Stimulated activated CD4-positive, alpha-beta T cell treated with anti-CD3 and anti-CD28 coated beads, TNF-alpha, amount 100 ng/mL, for 48 hours (primary cell): Measurements from ENCODE around the gene STT3B.
"Not testable (repeated sequence)": the region's sequence is repeated elsewhere in the genome, so short reads cannot be mapped to it uniquely, and the experiment has no call there.

Source experiments
- DNase-seq, 3 donors: peaks; one replicate each; pipeline ENCODE4 v3.0.0-alpha.2; 2020; ENCODE audit warnings: low read depth in 3 of 3

The STT3B gene

GRCh38 chr3:31600431-31600830 lies 67.7 kb downstream of the STT3B start:
- no peak for DNase-seq

GRCh38 chr3:31605333-31605732 lies 72.6 kb downstream of the STT3B start:
- not testable (repeated sequence) for DNase-seq

- no peak for DNase-seq
Measured at GRCh38 chr3:31606453-31606852, 73.7 kb downstream of the STT3B start.

DNA sequence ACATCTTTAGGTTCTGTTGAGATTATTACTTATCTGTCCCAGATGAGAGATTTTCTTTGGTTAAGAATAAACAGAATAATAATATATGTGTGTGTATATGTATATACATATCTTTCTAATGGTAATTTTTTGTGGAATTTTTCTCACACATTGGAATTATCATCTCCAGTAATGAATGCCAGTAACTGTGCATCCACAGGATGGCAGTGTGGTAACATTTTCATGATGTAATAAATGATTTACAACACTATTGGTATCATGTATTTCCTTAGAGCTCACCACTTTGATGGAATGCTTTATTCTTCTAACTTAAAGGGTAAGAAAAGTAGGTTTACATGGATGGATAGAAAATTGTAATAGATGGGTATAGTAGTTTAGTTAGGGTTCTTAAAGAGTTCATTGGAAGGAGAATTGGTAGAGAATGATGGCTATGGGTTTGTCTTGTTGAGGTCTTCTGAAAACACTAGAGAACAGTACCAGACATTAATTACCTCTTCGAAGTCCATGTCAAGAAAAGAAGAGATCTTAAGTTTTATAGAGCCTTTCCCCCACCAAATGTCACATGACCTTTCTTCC lies 78.1 kb downstream of the STT3B start:
- no peak for DNase-seq

- DNase-seq = no peak
Measured at GRCh38 chr3:31613177-31613576, 80.5 kb downstream of the STT3B start.

- DNase-seq = no peak
Measured at GRCh38 chr3:31613654-31614053, 80.9 kb downstream of the STT3B start.

- DNase-seq = no peak
Measured at GRCh38 chr3:31614162-31614921, 81.6 kb downstream of the STT3B start.

DNA sequence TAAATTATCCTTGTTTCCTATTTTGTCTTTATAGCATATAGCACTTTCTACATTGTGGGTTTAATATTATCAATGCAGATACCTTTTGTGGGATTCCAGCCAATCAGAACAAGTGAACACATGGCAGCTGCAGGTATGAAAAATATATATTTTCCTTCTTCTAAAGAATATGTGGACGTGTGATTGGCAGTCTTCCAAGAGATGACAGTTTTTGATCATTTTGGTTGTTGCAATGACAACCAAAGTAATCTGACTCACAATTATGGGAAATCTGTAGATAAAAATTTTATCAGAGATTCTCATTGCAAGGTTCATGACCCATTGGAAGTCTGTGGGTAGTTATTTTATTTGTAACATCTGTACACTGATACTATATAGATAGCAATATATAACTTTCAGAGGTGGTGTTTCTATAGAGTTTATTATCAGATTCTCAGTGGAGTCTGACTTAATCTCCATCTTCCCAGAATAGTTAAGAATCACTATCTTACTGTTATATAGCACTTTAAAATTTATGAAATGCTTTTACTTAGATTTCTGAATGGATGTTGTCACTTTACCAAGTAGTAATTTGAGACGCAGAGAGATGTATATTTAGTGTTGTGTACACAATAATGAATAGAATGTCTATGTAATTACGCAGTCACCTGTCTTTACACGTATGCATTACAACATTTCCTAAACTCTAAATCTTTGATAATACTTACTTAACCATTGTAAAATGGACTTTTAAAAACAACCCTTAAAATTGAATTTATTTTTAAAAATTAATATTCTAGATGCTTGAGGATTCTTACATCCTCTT lies 82.5 kb downstream of the STT3B start:
- no peak for DNase-seq

GRCh38 chr3:31616711-31617110 lies 84.0 kb downstream of the STT3B start:
- DNase-seq = no peak

GRCh38 chr3:31620656-31621055 lies 87.9 kb downstream of the STT3B start:
- no peak for DNase-seq

DNA sequence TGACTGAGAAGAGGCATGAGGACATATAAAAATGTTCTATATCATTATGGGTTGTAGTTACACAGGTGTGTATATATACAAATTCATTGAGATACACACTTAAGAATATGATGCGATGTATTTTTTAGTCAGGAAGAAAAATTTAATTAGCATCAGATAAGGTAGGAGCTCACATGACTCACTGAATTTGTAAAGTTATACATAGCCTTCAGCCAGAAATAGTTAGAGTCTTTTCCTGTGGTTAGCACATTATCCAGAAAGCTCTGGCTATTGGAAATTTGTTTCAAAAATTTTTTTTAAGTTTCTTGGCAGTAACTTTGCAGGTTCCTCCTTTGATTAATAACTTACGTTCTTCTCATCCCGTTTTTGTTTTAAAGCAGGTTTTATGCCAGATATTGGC lies 88.6 kb downstream of the STT3B start:
- DNase-seq = no peak

DNA sequence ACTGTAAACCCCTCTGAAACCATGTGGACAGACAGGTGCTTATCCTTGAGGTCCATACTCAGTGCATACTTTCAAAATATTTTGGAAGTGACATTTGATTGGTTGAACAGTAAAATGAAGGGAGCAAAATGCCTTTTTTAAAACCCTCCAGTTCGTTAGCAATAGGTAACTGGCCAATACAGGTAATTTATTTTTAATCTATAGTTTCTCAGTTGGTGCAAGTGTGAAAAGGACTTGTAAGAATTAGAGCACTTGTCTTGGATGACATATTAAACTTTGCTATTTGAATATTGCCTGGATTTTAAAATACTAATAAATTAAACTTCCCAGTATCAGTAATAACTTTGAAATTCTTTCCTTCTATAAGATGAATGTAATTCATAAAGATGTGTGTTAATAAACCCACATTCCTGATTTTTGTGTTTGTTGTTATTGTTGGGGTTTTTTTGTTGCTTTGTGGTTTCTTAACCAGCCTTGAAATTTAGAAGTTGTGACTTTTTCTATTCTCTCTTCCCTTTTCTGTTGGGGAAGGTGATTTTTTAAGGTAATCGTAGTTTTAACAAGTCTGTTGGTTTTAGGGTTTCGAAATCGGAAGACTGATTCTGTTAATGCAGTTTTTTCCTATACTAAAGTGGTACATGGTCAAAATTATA lies 90.0 kb downstream of the STT3B start:
- no peak for DNase-seq

DNA sequence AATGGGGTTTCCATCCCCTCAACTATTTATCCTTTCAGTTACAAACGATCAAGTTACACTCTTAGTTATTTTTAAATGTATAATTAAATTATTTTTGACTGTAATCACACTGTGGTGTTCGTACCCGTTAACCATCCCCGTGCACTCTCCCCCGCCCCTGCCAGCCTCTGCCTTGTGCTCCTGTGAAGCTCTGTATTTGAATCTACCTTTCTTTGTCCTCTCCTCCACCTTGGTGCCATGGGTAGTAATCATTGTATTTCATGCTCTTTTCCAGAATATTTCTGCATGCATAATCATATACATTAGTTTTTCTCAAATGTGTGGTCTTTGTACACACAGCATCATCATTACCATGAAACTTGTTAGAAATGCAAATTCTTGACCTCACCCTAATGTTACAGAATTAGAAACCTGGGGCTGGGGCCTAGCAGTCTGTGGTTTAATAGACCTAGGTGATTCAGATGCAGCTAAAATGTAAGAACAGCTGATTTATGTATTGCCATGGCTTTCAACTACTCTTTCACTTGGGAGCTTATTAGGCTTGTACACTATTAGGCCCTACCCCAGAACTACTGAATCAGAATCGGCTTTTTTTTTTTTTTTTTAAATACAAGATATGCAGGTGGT lies 91.5 kb downstream of the STT3B start:
- DNase-seq = no peak

DNA sequence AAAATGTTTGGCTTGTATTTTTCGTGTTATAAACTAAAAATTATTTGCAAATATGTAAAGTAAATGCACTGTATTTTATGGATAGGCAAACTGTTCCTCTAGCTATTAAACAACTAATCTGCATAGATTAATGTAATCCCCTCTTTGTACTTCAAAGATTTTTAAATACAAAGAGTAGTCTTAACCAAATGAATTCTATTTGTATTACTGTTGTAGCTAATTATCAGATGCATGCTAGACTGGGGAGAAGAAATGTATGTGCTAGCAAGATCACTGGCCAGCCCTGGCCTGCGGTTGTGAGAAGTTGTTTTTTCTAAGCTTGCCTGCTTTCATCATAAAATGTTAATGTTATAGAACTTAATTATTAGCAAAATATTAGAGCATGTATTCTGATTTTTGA lies 92.6 kb downstream of the STT3B start:
- DNase-seq = no peak

GRCh38 chr3:31629054-31629453 lies 96.3 kb downstream of the STT3B start:
- DNase-seq = no peak

DNA sequence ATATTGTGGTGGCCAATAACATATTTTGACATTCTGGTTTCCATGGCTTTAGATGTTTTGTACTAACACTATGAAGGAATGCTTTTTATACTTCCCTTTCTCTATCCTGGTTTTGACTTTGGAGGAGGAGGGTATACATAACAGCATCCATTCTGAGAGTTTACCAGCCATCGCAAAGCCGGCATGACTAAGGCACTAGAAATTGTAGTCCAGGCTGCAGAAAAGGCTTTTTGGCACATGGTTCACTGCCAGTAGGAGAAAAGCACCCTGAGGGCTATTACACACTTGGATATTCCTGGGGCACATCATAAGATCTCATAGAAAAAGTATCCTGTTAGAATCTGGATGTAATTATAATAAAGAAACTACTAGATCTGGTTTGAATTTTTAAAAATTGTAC lies 101.8 kb downstream of the STT3B start:
- DNase-seq = no peak

DNA sequence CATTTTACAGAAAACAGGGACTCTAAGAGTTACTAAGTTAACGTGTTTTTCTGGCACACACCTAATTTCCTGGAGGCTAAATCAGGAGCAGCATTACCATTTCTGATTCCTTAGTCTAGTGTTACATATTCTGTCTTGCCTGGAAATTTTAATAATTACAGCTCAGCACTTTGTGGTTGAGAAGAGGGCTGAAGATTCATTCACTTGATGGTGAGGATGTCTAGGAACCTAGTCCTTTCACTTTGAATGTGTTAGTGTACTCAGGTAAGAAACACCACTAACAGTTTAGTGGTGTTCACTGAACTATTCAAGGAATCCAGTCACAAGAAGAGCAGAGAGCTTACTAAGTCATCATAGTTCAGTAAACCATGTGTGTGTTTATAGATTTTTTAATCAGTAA lies 102.8 kb downstream of the STT3B start:
- DNase-seq = no peak

GRCh38 chr3:31636049-31636448 lies 103.3 kb downstream of the STT3B start:
- DNase-seq = no peak

DNA sequence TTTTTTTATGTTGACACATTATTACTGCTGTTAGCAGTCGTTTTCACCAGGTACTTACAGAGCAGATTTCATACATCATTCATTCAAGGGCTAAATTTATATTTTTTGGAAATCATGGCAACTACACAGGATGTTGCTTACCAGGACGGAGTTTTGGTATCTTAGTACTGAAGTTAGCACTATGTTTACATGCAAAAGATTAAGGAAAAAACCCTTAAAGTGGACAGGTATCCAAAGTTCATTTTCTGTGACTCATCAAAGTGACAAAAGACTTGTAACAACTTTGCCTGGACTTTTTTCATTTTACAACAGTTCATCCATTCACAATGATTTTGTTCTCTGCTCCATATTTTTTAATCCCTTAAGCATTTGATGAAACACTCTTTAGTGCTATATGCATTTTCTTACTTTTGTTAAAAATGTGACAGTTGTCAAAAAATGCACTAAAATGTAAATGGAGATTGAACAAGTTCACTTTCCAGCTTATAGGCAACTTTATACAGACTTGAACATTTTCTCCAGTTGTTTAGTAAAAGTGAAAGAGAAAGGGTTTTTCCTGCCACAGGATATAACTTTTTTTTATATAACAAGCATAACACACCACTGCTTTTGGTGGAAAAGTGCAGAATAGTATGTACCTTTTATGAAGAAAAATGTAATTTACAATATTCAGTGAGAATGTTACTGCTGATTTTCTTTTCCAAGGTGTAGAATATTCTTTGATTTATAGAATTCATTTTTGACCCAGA lies 104.1 kb downstream of the STT3B start:
- DNase-seq = no peak

GRCh38 chr3:31639828-31640227 lies 107.1 kb downstream of the STT3B start:
- no peak for DNase-seq

GRCh38 chr3:31645256-31645655 lies 112.5 kb downstream of the STT3B start:
- no peak for DNase-seq
